ENCODE measurements around the gene RNF44. TPM values are rescaled to one million over a fixed set of nuclear protein-coding genes. Genes with fewer than 3 reads are reported as not detected.

Gene RNF44
- total and polyA plus RNA-seq, 11 donors: 9.2 to 35.7 (median 20.0) TPM

GRCh38 chr5:176527246-176528222 lies 9.7 kb downstream of the RNF44 start:
- ATAC-seq: no peak
- no peak for DNase-seq
- Histone ChIP-seq H3K4me1 (peaks cover 0 to 42% (median 20%) of the 10 kb centered on the region in 12 donors), H3K9me3 (no peaks in the 10 kb centered on the region), H3K4me3 (no peak overlapping the region), H3K27ac (no peak overlapping the region), H3K27me3 (no peaks in the 10 kb centered on the region), H3K36me3 (peaks cover 0 to 53% (median 48%) of the 10 kb centered on the region in 9 donors)
- no peak for TF ChIP-seq POLR2A (IDR thresholded peaks at IDR 0.05)
- TF ChIP-seq CTCF (IDR thresholded peaks at IDR 0.05): no peak
- 75 to 81% (median 78%) methylated on average over 33 to 34 of the region's 34 CpGs for WGBS, 4 donors
- intact Hi-C loops (cut with DNase I): loop anchor here in 1 of 10 donors (2.0 kb wide), 1 partner anchor 77 kb away; no protein-coding TSS in a partner anchor

DNA sequence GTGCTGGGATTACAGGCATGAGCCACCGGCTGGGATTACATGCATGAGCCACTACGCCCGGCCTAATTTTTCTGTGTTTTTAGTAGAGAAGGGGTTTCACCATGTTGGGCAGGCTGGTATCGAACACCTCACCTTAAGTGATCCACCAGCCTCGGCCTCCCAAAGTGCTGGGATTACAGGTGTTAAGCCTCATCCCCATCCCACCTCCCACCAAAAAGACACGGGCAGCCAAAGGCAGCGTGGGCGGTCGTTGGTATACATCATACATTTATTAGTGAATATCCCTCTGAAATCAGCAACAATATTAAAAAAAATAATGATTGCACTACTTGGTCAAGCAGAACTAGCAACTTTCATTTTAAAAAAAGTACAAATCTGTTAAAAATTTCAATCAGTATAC lies 10.7 kb downstream of the RNF44 start:
- Histone ChIP-seq H3K9me3 (no peaks in the 10 kb centered on the region), H3K27ac (no peak overlapping the region), H3K4me3 (no peak overlapping the region), H3K36me3 (peaks cover 0 to 45% (median 43%) of the 10 kb centered on the region in 9 donors), H3K27me3 (no peaks in the 10 kb centered on the region), H3K4me1 (peaks cover 0 to 31% (median 13%) of the 10 kb centered on the region in 12 donors)
- DNase-seq (no peak), ATAC-seq (no peak)
- intact Hi-C loops (cut with DNase I): no loop called here
- no peak for TF ChIP-seq CTCF (IDR thresholded peaks at IDR 0.05)
- TF ChIP-seq POLR2A (IDR thresholded peaks at IDR 0.05): no peak
- WGBS, 4 donors: 94 to 95% (median 95%) methylated on average over 9 of the region's 9 CpGs

DNA sequence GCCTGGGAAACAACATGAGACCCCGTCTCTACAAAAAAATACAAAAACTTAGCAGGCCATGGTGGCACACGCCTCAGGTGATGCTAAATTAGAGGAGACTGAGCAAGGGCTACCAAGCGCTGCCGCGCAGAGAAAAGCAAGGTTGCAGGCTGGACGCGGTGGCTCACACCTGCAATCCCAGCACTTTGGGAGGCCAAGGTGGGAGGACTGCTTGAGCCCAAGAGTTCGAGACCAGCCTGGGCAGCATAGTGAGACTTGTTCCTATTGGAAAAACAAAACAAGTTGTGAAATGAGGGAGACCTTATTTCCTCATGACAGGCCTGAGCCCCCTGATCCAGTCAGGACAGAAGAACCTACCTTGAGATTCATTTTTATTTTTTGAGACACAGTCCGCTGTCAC lies 11.5 kb downstream of the RNF44 start:
- H3K27ac ChIP-seq: no peak overlapping the region
- ATAC-seq (no peak), DNase-seq (no peak)
- no peaks in the 10 kb centered on the region for H3K27me3 ChIP-seq
- TF ChIP-seq POLR2A (IDR thresholded peaks at IDR 0.05): no peak
- no peak for TF ChIP-seq CTCF (IDR thresholded peaks at IDR 0.05)
- no peak overlapping the region for H3K4me3 ChIP-seq
- intact Hi-C loops (cut with DNase I): no loop called here
- peaks cover 0 to 38% (median 35%) of the 10 kb centered on the region in 9 donors for H3K36me3 ChIP-seq
- H3K4me1 ChIP-seq: peaks cover 0 to 23% (median 5%) of the 10 kb centered on the region in 12 donors
- 90 to 96% (median 95%) methylated on average over 9 of the region's 9 CpGs for WGBS, 4 donors
- no peaks in the 10 kb centered on the region for H3K9me3 ChIP-seq

- no peak for ATAC-seq
- no peaks in the 10 kb centered on the region for H3K9me3 ChIP-seq
- peaks cover 0 to 35% (median 28%) of the 10 kb centered on the region in 9 donors for H3K36me3 ChIP-seq
- DNase-seq: no peak
- no peak overlapping the region for H3K4me3 ChIP-seq
- no peak for TF ChIP-seq CTCF (IDR thresholded peaks at IDR 0.05)
- TF ChIP-seq POLR2A (IDR thresholded peaks at IDR 0.05): no peak
- peaks cover 0 to 16% (median 1%) of the 10 kb centered on the region in 12 donors for H3K4me1 ChIP-seq
- no peak overlapping the region for H3K27ac ChIP-seq
- H3K27me3 ChIP-seq: no peaks in the 10 kb centered on the region
- WGBS, 4 donors: 89 to 94% (median 93%) methylated on average over 15 of the region's 15 CpGs
- intact Hi-C loops (cut with DNase I): no loop called here
Measured at GRCh38 chr5:176524987-176525386, 12.2 kb downstream of the RNF44 start.

Measured in heart left ventricle (tissue), 16 donors.